NCI-H2196 treated with DMSO at 0.1 percent for 48 hours (cell line): ENCODE results near the gene TGIF1.
"Not testable (repeated sequence)": the region's sequence is repeated elsewhere in the genome, so short reads cannot be mapped to it uniquely, and the experiment has no call there.

Source experiments
- DNase-seq: peaks from one replicate; lab custom pipeline; 2025; ENCODE audit not compliant: unreplicated experiment; lab: John Stamatoyannopoulos, UW

The TGIF1 gene

DNA sequence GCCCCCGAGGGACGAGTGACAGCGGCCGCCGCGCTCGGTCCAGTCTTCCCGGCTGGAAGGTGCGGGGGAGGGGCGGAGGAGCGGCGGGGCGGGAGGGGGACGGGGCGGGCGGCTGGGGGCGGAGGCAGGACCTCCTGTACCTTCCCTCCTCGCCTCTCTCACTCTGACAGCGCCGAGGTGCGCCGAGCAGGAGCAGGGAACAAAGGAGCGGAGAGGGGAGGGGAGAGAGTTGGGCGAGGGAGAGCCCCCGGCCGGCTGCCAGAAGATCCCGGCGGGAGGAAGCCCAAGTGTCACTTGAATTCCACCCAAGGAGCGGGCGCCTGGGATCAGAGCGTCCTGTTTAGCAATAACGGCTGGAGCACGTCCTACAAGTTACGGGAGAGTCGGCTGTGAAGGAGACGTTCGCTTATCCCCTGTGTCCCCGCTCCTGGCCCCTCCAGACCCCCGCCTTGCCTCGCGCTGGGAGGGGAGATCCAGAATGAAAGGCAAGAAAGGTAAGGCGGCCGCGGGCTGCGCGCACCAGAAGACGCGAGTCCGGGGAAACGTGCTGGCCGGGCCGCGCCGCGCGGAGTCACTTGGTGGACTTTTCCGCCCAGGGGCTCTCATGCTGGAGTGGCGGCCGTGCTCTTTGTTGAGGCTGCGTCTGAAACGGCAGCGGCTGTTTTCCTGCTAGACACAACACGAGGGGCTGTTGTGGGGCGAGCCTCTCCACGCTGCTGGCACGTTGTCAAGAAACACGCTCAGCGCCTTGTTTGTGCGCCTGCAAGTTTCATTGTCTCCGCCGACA, at the start of gene TGIF1:
TGIF1 (plus strand) TSS at position 161 of the 787 bp plus-strand sequence; CDS start at position 479, 318 bp downstream.
- peak; percentile 83 for DNase-seq

DNA sequence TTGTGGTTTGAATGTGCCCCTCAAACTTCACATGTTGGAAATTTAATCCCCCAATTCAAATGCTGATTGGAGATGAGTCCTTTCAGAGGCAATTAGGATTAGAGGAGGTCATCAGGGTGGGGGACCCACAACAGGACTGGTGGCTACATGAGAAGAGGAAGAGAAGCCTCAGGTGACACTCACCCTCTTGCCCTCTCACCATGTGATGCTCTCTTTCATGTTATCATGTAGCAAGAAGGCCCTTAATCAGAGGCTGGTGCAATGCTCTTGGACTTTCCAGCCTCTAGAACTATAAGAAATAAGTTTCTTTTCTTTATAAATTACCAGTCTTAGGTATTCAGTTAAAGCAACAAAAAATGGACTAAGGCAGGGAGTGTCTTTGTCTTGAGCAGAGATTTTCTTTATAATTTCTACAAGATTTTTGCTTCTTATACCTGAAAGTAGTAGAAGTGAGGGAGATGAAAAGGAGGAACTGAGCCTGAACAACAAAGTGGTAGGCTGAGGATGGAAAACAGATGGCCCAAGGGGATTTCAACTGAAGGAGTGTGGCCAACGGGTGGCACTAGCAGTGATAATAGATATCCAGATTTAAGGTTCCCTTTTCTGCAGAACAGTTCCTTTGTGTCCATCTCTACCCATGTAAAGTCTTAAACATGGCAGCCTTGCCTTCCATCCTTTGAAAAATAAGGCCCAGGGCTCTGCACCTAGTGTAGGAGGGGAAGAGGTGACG, 49.2 kb upstream of the TGIF1 start:
- DNase-seq: no peak

DNA sequence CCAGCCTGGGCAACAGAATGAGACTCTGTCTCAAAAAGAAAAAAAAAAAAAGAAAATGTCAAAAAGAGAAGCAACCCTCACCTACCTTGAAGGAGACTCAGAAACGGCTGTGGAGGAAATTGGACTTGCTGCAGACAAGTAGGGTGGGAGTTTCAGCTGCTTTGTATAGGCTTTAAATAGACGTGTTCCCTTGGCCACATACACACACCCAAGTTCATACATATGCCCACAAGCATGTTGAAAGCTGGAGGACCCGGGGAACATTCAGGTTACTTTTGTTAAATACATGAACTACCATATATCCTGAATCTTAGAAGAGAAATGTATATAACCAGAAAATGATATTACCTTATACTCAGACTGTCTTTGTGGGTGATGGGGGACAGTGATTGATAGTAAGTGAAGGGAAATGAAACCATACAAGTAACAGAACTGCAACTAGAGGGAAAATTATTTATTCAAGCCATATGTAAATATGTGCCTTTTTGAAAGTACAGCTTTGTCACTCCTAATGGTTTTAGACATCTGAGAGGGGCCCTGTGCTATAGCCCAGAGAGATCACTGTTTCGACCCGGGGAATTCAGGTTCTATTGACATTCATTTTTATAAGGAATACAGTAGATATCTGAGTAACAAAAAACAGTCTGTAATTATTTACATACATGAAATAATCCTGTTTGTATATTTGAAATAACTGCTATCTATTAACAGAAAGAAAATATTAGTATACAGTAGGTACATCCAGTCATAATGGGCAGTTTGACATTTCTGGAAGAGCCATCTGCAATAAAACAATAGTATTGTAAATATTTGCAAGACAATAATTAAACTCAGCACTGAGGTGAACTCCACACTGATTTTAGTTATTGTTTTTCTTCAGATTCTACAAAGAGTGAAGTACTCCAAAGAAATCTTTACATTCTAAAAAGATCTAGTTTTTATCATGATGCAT, 48.0 kb upstream of the TGIF1 start:
- DNase-seq: no peak

DNA sequence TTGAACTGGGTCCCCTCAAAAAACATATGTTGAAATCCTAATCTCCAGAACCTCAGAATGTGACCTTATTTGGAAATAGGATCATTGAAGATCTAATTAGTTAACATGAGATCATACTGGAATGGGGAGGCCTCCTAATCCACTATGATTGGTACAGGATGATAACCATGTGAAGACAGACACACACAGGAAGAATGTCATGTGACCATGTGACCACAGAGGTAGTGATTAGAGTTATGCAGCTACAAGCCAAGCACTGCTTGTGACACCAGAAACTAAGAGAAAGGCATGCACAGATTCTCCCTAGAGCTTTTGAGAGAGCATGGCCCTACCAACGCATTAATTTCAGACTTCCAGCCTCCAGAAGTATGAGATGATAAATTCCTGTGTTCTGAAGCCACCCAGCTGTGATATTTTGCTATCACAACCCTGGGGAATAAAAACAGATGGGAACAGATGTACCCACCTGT, 47.0 kb upstream of the TGIF1 start:
- DNase-seq: no peak

DNA sequence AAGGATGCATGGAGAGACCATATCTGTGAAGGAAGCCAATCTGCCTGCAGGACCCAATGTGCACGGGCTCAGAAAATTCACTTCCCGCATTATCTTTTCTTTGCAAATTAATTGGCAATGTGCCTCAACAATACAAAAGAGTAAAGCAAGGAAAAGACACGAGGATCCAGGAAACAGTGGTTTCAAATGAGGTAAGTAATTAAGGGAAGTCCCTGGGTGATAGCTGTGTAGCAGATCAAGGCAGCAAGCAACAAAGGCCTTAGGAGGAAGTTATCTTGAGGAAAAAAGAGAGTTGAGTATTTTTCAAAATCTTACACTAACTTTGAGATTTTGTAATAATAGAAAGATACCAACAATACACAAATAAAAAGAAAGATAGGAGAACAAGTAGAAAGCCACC, 44.3 kb upstream of the TGIF1 start:
- DNase-seq: no peak

DNA sequence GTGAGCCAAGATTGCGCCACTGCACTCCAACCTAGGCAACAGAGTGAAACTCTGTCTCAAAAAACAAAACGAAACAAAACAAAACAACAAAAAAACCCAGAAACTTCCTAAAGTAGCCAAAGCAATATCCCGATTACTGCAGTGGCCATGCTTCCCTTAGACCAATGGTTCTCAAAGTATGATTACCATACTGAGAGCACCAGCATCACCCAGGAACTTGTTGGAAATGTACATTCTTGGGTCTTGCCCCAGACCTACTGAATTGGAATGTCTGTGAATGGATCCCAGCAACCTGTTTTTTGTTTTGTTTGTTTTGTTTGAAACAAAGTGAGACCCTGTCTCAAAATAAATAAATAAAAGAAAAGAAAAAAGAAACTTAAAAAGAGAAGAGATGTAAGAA, 41.9 kb upstream of the TGIF1 start:
- DNase-seq: no peak

DNA sequence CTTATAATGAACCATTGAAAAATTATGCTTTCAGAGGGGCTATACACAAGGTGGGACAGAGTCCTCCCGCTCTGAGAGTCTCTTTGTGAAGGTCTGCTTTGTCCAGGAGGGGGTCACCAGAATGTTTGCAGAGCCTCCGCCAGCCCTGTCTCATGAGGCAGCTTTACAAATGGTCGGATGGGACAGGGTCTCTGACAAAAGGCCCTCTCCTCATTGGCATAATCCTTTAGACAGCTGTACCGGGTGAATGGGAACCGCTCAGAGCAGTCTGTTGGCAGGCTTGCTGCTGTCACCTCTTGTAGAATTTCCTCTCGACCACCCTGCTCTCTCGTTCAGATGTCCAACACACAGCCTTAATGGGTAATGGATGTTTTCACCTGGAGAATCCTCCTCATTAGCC, 40.2 kb upstream of the TGIF1 start:
- DNase-seq: no peak

DNA sequence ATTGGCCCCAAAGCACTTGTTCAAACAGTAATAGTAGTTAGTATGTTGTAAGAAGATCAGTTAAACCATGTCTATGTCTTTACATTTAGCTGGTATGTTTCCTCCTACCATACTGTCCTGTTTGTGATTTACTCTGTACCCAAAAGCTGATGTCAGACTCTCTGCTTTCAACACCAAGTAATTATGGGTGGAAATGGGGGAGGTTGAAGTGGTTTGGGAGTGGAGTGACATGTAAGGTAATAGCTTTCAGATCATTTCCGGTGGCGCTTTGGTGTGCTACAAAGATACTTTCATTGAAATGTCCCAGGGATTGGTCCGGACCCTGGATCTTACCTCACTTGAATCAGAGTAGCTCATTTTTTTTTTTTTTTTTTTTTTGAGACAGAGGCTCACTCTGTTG, 39.7 kb upstream of the TGIF1 start:
- no peak for DNase-seq

DNA sequence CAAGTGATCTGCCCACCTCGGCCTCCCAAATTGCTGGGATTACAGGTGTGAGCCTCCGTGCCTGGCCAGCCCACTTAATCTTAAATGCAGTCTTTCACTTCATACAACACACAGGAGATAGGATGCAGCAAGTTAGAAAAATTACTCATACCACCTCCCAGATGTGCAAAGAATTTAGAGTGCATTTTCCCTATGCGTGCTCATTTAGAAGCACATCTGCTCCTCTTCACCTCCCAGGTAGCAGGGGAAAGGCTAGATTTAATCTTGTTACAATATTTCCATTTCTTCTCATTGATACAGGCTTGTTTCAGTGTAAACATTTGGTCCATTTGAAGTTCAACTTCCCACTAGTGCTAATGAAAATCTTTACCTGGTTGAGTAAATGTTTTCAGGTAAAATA, 39.1 kb upstream of the TGIF1 start:
- DNase-seq: not testable (repeated sequence)

DNA sequence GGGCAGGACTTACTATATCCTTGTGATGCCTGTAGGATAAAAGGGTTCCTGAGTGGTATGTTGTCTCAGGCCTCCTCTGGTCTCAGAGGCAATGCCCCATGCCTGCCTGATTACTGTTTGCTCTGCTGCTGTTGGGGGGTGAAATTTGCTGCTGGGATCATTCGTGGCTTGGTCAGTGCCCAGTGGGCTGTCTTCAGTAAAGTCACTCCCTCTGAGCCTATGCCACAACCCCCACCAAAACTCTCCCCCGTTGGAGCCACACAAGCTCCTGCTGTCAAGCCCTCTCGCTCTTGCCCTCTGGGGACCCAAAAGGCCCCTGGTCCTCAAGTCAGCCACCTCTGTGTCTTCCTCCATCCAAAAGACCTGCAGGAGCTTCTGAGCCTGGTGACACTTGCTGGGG, 38.6 kb upstream of the TGIF1 start:
- no peak for DNase-seq

DNA sequence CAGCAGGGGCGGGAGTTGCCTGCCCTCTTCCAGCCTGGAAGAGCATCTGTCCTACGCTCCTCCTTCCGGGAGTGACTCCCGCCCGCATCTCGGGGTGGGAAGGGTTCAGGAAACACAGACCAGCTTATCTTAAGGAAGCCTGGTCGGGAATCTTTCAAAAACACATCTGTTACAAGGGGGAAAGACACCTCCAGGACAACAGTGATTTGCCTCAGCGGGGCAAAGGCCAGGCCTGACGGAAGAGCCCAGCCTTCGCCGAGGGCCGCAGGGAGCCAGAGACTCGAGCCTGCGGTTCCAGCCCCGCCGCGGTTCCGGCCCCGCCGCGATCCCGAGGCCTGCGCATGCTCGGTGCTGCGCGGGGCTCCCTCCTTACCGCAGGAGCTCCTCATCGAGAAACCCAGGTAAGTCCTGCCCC, 38.1 kb upstream of the TGIF1 start:
- DNase-seq: peak; percentile 63

DNA sequence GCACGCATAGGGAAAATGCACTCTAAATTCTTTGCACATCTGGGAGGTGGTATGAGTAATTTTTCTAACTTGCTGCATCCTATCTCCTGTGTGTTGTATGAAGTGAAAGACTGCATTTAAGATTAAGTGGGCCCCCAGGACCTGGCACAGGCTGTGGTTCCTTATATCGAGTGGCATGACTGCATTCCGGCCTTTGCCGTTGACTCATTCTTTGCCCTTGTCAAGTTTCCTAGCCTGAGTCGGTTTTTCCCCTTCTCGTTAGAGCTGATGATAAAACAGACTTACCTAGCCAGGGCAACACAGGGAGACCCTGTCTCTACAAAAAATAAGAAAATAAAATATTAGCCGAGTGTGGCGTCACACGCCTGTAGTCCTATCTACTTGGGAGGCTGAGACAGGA, 37.4 kb upstream of the TGIF1 start:
- peak; percentile 52 for DNase-seq

DNA sequence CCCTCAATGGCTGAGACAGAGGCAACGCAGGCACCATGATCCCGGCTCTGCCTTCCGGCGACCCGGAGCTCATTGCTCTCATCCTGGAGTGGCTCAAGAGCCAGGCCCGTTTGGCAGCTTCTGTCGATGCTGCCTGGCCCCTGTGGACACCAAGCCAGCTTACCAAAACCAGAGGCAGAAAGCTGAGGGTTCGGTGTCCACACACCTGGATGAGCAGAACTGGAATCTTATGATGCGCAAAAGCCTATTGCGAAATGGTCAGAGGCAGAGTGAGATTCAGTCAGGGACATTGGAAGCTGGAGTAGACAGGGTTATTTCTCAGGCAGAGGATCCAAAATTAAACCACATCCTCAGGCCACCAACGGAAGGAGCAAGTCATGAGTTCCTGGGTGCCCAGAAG, 34.9 kb upstream of the TGIF1 start:
- no peak for DNase-seq

DNA sequence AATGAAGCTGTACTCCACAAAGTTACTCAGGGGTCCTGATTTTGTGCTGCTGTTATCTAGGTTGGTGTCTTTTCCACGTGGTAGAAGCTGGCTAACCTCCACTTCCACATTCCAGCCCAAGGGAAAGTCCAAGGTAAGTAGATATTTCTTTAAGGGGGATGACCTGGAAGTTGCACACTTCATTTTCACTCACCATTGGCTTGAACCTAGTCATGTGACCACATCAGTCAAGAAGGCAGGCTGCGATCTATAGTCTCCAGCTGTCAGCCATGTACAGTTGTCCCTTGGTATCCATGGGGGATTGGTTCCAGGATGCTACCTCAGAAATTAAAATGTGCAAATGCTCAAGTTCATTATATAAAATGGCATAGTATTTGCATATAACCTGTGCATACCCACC, 31.9 kb upstream of the TGIF1 start:
- no peak for DNase-seq

DNA sequence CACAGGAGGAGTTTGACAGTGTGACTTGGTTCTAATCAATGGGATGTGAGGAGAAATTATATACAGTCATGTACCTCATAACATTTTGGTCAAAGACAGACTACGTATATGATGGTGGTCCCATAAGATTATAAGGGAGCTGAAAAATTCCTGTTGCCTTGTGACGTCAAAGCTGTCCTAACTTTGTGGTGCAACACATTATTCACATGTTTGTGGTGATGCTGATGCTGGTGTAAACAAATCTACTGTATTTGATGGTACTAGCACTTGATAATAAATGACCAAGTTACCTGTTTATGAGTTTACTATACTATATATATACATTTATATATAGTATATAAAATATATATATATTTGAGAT, 29.1 kb upstream of the TGIF1 start:
- no peak for DNase-seq

DNA sequence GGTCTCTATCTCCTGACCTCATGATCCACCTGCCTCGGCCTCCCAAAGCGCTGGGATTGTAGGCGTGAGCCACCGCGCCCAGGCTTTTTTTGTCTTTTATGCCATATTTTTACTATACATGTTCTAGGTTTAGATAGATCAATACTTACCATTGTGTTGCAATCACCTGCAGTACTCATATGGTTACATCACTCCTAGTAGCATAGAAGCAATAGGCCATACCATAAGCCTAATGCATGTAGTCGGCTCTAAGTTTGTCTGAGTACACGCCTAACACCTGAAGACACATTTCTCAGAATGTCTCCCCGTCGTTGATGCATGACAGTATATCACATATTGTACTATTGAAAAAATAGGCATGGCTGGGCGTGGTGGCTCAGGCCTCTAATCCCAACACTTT, 27.1 kb upstream of the TGIF1 start:
- DNase-seq: no peak

DNA sequence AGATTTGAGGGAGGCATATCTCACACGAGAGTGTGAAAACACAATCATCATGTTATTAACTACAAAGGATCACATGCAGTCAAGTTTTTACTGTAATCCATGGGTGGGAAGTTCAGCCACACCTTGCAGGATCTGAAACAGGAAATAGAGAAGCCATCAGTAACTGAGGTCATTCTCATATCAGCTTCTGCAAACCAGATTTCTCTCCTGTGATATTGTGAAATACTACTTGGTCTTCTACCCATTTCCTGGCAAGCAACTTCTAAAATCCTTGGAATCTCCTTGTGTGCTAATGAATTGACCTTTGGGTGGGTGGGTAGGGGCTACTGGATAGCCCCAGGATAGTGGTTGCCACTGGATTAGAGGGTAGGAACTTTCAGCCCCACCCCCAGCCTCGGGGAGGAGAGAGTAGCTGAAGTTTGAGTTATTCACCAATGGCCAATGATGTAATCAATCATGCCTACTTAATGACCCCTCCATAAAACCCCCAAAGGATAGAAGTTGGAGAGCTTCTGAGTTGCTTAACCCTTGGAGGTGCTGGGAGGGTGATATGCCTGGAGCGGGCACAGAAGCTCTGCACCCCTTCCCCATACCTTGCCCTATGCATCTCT, 25.6 kb upstream of the TGIF1 start:
- DNase-seq: no peak

DNA sequence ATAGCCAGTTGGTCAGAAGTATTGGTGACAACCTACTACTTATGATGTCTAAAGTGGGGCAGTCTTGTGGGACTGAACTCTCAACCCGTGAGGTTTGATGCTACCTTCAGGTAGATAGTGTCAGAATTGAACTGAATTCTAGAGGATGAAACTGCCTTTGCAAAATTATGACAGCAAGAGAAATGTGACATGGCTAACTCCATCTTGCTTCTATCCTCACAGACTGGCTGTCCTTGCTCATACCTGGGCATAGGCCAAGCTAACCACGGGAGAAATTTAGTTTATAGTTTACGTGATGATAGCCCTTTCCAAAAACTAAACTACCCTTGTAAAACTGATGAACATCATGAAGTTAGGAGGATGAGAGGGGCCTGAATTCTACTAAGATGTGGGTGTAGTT, 24.9 kb upstream of the TGIF1 start:
- DNase-seq: no peak

DNA sequence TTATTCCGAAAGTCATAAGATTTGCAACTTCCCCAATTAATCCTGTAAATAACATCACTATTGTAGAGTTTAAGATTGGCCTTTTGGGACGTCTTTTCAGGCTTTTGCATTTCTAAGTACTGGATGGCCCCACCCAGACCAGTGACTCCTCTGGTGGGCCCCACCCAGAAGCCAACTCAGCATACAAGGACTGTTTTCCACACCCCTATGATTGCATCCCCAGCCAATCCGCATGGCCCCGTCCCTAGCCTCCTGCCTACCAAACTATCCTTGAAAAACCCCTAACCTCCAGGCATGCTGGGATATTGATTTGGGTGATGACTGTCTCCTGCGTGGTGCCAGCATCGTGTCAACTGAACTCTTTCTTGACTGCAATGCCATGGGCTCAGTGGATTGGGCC, 24.5 kb upstream of the TGIF1 start:
- DNase-seq: no peak

DNA sequence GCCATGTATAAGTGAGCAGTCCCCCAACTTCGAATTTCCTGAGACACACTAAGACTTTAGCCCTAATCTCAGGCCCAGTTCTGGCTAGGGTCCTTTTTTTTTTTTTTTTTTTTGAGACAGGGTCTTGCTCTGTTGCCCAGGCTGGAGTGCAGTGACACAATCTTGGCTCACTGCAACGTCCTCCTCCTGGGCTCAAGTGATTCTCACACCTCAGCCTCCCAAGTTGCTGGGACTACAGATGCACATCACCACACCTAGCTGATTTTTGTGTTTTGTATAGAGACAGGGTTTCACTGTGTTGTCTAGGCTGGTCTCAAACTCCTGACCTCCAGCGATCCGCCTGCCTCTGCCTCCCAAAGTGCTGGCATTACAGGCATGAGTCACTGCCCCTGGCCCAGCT, 23.9 kb upstream of the TGIF1 start:
- no peak for DNase-seq

DNA sequence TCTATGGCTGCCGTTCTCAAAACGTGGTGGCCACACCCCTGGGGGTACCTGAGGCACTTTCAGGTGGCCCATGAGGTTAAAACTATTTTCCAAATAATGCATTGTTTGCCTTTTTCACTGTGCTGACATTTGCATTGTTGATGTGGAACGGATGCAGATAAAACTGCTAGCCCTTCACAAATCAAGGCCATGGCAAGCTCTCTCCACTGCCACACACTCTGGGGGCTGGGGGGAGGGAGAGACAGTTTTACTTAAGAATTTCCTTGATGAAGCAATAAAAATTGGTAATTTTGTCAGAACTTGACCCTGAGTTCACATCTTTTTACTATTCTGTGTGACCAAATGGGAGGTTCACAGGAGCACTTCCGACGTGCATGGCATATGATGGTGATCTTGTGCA, 22.0 kb upstream of the TGIF1 start:
- no peak for DNase-seq
